Measurements from ENCODE around the gene MPLKIP.
"Not testable (repeated sequence)": the region's sequence is repeated elsewhere in the genome, so short reads cannot be mapped to it uniquely, and the experiment has no call there.

MPLKIP gene

DNA sequence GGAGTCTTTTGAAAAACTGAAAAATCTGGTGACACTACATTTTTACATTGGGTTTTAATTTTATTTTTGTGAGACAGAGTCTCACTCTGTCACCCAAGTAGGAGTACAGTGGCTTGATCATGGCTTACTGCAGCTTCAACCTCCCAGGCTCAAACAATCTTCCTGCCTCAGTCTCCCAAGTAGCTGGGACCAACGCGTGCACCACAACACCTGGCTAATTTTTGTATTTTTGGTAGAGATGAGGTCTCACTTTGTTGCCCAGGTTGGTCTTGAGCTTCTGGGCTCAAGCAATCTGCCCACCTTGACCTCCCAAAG, 11.5 kb downstream of the MPLKIP start:
- DNase-seq: no peak

DNA sequence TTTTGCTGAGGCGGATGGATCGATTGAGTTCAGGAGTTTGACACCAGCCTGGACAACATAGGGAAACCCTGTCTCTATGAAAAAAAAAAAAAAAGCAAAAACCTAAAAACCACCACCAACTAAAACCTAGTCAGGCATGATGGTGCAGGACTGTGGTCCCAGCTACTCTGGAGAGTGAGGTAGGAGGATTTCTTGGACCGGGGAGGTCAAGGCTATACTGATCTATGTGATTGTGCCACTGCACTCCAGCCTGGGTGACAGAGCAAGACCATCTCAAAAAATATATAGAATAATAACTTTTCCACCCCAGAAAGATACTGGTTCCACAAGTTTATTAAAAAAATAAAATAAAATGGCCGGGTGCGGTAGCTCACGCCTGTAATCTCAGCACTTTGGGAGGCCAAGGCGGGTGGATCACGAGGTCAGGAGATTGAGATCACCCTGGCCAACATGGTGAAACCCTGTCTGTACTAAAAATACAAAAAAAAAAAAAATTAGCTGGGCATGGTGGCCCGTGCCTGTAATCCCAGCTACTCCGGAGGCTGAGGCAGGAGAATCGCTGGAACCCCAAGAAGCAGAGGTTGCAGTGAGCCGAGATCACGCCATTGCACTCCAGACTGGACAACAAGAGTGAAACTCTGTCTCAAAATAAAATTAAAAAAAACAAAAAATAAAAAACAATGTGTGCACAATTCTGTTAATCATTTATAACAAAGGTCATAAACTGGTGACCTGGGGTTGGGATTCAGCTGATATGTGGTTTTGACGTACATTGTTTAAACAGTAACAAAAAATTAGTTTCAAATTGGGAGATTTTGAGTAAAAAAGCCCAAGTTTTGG, 12.1 kb downstream of the MPLKIP start:
- DNase-seq: not testable (repeated sequence)

DNA sequence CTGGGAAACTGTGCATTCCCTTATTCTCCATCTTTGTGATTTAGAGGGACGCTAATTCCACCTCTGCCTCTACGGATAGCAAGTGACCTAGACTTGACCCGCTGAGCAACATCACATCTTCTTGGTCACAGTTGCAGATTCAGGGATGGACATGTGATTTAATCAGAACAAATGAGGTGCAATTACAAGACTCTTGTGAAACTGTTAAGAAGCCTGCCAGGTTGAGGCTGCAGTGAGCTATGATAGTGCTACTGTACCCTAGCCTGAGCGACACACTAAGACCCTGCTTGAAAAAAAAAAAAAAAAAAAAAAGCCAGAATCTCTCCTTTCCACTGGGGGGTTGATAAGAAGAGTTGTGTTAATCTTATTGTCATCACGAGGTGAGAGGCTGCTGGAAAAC, 14.4 kb downstream of the MPLKIP start:
- no peak for DNase-seq

DNA sequence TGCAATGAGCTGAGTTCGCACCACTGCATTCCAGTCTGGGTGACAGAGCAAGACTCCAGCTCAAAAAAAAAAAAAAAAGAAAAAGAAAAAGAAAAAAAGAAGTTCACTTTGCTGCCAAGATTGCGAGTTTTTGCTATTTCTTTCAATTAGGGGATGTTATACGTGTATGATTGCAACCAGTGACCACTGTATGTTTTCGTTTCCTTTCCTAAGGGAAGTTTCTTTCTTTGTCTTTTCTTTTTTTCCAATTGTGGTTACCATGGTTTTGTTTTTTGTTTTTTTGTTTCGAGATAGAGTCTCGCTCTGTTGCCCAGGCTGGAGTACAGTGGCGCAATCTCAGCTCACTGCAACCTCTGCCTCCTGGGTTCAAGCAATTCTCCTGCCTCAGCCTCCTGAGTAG, 16.2 kb downstream of the MPLKIP start:
- not testable (repeated sequence) for DNase-seq

DNA sequence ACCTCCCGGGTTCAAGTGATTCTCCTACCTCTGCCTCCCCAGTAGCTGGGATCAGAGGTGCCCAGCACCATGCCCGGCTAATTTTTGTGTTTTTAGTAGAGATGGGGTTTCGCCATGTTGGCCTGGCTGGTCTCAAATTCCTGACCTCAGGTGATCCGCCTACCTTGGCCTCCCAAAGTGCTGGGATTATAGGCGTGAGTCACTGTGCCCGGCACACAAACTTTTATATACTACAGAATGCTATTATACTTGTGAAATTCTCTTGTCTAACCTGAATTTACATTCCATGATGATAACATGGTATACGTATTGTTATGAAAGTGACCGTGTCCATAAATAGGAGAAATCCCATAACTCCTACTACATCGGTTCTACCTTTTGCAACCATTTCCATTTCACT, 17.2 kb downstream of the MPLKIP start:
- not testable (repeated sequence) for DNase-seq

DNA sequence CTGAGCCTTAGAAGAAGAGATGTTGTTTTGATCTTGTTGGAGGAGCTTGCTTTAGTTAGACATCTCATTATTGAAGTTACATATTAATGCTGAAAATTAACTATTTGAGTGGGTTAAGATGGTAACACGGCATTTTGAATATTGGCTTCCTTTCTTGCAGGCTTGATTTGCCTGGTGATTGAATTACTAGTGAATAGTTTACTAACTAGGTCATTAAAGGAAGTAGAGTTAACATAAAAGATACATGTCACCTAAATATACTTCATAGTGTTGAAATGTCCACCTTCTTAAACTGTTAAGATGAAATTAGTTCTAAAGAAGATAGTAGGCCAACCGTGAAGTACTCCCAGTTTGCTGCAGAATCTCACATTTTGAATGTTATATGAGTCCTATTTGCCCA, 18.5 kb downstream of the MPLKIP start:
- DNase-seq: no peak

DNA sequence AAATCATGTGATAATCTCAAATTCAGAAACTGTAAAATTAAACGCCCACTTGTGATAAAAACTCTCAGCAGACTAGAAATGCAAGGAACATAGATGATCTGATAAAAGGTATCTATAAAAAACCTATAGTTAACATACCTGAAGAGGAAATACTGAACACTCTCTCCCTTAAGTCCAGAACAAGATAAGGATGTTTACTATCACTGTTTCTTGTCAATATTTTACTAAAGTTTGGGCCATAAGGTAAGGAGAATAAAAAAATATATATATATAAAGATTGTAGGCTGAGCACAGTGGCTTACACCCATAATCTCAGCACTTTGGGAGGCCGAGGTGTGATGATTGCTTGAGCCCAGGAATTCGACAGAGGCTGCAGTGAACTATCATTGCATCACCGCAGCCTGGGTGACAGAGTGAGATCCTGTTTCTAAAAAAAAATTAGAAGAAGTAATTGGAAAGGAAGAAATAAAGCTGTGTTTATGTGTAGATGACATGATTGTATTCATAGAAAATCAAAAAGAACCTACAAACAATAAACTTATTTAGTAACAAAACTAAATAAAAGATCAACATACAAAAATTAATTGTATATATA, 28.4 kb downstream of the MPLKIP start:
- DNase-seq: no peak

DNA sequence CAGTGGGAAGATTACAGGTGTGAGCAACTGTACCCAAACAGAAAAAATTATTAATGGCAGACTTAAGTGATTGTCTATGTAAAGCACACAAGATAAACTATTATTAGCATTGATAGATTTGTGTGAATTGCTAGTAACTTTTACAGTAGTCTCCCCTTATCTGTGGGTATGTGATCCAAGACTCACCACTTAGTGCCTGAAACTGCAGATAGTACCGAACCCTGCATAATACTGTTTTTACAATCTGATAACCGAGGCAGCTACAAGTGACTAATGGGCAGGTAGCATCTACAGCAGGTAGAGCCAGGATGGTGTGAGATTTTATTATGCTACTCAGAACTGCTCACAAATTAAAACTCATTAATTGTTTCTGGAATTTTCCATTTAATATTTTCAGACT, 31.5 kb downstream of the MPLKIP start:
- no peak for DNase-seq

DNA sequence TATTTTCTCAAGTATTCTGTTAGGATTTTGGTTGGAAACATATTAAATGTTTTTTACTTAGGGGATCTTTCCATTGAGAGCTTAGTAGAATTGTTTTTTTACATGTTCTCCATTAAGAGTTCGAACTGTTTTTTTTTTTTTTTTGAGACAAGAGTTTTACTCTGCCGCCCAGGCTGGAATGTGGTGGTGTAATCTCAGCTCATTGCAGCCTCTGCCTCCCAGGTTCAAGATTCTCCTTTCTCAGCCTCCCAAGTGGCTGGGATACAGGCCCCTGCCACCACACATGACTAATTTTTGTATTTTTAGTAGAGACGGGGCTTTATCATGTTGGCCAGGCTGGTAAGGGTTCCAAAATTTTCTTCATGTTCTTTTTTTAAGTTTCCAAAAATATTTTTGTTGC, 33.2 kb downstream of the MPLKIP start:
- no peak for DNase-seq

DNA sequence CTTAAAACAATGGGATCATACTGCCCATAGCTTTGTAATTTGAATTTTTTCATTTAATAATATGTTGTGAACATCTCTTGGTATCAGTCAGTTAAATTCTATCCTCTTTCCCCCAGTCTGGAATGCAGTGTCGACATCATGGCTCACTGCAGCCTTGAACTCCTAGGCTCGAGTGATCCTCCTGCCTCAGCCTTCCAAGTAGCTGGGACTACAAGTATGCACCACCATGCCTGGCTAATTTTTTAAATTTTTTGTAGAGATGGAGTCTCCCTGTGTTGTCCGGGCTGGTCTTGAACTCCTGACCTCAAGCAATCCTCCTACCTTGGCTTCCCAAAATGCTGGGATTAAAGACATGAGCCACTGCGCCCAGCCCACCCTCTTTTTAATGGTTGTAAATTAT, 34.6 kb downstream of the MPLKIP start:
- DNase-seq: no peak

DNA sequence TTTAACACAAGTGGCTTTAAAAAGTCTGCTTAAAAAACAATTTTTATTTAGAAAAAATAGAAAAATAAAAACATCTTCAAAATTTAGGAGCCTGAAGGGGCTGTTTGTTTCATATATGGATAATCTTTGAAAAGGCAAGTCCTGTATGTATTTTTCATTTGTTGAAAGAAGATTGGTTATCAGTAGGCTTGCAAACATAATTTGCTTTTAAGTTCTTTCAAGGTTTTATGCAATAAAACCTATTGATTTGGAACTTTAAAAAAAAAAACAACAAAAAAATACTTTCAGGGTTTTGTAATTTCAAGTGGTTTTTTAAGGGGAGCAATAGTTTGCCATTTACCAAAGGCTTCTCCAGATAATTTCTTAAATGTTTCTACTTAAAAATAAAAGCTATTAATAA, 35.6 kb downstream of the MPLKIP start:
- no peak for DNase-seq

DNA sequence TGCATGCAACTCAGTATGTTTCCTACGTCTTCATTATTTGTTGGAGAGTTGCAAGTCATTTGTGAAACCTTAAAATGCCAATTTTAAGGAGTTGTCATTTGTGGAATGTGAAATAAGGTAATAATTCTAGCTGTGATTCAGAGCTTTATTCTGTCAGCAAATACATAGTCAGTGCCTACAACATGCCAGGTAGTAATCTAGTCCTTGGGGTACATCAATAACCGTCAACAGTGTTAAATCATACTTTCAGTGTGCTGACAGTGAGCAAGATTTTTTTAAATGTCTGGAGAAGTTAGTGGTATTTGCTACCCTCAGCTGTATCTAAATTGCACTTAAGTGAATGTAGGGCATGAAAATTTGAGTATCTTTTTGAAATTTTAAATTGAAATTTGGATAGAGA, 36.7 kb downstream of the MPLKIP start:
- DNase-seq: no peak

DNA sequence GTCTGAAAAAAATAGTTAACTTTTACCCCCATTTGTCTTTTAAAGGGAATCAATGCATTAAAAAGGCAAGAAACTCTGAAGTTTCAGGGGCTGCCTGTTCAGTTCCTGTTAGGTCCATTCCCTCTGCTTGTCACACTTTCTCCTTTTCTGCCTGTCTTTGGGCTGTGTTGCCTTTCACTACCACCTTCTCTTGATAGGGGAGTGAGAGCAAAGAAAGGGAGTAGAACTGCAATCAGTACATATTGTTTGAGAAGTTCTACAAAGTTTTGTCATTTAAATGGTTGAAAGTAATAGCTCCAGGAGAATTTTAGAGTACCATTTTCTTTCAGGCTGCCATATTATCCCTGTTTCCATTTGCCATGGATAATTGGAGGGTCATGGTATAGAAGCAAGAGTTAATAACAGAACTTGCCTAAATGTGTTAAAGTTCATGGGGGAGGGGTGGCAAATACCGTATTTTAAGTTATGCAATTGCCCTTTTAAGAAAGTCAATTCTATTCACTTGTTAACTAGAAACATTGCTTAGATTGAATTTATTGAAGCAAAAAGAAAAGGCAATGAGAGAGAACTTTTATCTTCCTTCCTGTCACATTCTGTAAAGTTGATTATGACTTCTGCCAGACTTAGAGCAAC, 38.6 kb downstream of the MPLKIP start:
- DNase-seq: no peak

DNA sequence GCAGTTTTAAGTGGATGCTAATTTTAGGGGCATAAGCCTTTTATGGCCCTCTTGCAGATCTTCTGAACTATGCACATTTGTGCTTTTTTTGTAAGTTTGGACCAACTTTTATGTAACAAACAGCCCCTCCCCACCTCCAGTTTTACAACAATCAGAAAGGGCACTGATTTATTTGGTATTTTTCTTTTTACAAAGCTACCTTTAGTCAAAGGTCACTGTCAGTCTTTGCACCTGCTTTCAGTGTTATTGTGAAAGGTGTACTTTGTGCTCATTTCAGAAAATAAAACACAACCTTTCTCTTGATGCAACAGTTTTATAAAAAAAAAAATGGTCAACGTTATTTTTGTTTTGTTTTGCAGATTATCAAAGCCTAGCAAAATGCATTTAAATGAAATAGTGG, 39.2 kb downstream of the MPLKIP start:
- DNase-seq: no peak

DNA sequence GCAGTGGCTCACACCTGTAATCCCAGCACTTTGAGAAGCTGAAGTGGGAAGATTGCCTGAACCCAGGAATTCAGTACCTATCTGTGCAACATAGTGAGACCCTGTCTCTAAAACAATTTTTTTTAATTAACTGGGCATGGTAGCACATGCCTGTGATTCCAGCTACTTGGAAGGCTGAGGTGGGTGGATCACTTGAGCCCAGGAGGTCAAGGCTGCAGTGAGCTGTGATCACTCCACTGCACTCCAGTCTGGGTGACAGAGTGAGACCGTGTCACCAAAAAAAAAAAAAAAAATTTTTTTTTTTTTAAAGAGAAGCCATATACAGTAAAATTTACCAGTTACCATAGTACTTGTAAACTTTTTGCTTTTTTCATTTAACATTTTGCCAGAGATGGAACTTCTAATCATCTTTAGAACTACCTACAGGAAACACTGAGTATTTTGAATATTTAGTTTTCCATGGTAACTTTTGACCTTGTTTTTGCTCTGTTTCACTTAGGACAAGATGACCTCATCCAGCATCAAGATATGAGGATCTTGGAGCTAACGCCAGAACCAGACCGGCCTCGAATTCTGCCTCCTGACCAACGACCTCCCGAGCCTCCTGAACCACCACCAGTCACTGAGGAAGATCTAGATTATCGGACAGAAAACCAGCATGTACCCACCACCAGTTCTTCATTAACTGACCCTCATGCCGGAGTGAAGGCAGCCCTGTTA, 40.6 kb downstream of the MPLKIP start:
- DNase-seq: no peak

DNA sequence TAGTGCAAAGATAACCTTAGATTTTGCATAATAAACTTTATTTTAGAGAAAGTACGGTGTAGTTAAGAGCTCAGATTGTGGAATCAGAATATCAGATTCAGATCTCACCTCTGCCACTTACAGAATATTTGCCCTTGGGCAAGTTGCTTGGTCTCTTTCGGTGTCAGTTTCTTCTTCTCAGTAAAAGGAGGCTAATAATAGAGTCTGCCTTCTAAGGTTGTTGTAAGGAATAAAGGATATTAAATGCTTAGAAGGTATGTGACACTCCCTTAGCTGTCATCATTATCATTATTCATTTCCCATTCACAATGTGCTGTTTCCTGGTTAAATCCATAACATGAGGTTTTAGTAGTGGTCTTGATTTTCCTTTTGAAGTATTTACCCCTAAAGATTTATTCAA, 42.2 kb downstream of the MPLKIP start:
- DNase-seq: no peak

DNA sequence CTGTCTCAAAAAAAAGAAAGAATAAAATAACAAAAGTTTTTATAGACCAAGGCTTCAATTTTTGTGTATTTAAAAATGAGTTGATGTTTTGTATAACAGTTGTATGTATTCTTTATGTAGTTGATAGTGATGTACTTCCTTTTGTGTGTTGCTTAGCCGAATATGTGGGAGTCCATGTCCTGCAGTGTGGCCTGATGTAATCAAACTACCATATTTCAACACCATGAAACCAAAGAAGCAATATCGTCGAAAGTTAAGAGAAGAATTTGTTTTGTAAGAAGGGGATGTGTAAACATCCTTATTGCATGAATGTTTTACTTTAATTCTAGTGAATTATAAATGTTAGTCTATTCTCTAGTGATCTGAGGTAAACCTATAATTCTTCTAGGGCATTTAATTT, 56.6 kb downstream of the MPLKIP start:
- no peak for DNase-seq

Measured in stimulated activated naive CD4-positive, alpha-beta T cell (primary cell).